ENCODE measurements around the gene ANKDD1A.

ANKDD1A gene

DNA sequence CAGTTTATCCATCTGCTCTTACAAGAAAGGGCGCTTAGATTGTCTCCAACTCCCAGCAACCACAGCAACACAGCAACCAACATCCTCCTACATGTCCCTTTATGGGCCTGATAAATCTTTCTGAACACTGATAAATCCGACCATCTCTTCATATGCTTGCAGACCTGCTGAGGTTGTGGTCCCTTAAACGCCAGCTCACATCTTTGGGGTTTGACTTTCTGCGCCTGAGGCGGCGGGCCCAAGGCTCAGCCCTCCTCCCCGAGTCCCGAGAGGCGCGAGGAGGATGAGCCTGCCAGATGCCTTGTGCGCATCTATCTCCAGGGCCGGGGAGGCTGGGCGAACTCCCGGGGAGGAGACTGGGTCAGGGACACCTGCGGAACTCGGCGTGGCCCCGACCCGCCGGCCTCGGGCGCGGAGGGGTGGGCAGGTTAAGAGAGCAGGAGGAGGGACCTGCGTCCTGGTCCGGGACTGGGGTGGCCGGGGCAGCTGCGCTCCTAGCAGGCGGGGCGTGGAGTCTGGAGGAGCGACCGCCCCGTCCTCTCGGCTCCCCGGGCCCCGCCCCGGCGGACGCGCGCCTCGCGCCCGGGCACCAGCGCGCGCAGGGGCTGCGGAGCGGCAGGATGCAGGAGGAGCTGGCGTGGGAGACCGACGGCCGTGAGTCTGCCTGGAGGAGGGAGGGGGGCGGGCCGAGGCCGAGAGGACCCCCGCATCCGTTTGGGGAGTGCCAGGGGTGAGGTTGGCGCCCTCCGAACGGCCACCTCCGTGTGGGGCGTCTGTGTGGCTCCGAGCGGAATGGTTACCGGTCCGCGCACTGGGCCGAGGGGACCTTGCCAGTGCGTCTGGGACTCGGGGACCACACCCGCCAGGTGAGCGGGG, at the start of gene ANKDD1A:
Gene ANKDD1A, plus strand, starts transcription at position 592 of the 876 bp plus-strand sequence. Its CDS starts 29 bp downstream, at position 621.
- DNase-seq (ENCODE audit: low read depth in 2 of 2): no peak

DNA sequence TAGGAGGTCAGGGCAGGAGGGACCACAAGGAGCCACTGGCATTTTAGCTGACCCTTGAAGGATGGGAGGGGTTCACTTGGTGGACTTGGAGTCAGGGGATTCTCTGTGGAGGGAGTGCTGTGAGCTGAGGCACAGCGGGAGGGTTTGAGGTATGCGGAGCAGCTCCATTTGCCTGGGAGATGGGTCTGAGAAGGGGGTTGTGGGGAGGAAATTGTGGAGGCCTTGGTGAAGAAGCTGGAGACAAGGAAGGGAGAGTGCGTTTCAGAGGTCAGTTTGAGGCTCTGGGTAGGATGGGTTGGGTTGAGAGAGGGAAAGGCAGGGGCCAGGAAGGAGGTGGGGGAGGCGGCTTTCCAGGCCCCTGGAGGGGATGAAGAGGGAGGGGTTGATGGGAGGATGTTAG, 49.7 kb upstream of the ANKDD1A start:
- DNase-seq (ENCODE audit: low read depth in 2 of 2): no peak

DNA sequence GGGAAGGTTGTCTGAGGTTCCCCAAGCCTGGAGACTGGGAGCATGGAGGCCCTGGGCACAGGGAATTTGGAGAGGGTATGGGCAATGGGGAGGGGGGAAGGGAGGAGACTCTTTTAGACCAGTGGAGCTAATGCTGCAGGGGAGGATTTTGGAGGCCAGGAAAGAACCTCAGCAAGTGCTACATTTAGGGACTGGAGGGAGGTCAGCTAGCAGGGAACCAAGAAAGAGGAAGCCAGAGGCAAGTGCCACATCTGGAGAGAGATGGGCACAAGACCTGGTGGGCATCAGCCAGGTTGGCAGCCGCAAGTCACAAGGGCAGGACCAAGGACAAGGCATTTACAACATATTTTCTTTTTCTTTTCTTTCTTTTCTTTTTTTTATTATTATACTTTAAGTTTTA, 49.3 kb upstream of the ANKDD1A start:
- no peak for DNase-seq (ENCODE audit: low read depth in 2 of 2)

DNA sequence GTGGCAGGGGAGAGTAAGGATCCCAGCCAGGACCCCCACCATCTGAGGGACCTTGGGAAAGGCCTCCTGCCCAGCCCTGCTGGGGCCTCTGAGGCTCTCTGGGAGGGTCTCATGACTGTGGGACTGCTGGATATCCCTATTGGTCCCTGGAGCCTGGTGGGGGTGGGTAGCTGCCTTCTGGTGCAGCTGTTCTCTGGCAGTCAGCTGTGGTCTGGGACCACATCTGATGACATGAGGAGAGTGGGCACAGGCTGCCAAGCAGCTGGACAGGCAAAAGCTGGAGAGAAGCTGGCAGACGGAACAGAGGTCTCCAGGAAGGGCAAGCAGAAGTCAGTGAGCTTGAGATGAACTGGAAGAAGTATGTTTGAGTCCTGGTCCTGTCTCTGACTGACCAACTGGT, 47.6 kb upstream of the ANKDD1A start:
- DNase-seq (ENCODE audit: low read depth in 2 of 2): no peak

DNA sequence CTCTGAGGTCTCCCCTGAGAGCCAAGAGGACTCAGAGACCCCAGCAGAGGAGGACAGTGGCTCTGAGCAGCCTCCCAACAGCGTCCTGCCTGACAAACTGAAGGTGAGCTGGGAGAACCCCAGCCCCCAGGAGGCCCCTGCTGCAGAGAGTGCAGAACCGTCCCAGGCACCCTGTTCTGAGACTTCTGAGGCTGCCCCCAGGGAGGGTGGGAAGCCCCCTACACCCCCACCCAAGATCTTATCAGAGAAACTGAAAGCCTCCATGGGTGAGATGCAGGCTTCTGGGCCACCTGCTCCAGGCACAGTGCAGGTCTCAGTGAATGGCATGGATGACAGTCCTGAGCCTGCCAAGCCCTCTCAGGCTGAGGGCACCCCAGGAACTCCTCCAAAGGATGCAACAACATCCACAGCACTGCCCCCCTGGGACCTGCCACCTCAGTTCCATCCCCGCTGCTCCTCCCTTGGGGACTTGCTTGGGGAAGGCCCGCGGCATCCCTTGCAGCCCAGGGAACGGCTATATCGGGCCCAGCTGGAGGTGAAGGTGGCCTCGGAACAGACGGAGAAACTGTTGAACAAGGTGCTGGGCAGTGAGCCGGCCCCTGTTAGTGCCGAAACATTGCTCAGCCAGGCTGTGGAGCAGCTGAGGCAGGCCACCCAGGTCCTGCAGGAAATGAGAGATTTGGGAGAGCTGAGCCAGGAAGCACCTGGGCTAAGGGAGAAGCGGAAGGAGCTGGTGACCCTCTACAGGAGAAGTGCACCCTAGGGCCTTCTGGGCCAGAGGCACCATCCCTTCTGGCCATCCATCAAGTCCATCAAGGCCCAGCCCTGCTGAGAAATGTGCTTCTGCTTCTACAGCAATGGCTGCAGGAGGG, 46.3 kb upstream of the ANKDD1A start:
- DNase-seq (ENCODE audit: low read depth in 2 of 2): no peak

DNA sequence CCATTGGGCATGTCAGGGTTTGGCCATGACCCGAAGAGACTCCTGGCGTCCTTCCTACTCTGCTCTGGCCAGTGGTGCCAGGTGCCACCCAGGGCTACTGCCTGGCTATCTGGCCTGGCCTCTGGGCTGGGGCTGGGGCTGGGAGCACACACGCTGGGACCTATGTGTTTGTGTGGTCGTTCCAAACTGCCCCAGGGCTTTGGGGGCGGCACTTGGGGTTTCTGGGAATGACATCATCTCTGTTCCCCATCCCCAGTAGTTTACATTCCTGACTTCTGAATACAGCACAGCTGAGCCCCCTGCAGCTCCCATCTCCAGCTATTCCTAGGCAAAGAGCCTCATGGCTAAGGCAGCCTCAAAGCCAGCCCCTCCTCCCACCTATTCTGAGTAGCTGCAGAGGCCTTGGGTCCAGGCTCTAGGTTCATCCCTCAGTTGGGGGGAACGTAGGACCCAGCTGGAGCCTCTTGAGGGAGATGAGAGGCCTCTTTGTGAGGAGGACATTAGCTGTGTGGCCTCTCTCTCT, 45.6 kb upstream of the ANKDD1A start:
- DNase-seq (ENCODE audit: low read depth in 2 of 2): no peak

DNA sequence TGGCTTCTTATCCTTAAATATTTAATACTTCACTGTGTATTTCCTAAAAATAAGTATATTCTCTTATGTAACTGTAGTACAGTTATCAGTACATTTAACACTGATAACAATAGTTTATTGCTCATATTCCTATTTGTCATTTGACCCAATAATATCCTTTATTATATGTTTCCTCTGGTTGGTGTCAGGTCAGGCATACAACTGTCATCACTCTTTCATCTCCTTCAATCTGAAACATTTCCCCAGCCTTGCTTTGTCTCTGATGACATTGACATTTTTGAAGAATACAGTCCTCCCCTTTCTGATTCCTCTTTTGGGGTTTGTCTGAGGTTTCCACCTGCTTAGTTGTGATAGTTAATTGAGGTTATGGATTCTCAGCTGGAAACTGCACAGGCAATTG, 42.2 kb upstream of the ANKDD1A start:
- no peak for DNase-seq (ENCODE audit: low read depth in 2 of 2)

DNA sequence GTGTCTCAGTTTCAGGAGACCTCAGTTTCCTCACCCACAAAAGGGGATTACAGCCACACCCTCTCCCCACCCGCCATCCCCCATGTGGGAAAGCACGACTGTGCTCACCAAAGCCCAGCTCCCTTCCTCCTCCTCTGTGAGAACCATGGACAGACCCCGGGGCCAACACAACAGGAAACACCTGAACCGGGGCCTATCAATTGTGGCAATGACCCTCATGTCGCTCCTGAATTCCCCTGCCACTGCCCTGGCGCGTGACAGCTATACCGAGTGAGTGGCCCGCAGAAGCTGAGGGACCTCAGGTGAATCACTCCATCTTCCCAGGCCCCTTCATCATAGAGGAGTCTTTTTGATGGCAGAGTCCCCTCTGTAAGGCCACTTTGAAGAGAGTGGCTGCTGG, 41.3 kb upstream of the ANKDD1A start:
- DNase-seq (ENCODE audit: low read depth in 2 of 2): no peak

DNA sequence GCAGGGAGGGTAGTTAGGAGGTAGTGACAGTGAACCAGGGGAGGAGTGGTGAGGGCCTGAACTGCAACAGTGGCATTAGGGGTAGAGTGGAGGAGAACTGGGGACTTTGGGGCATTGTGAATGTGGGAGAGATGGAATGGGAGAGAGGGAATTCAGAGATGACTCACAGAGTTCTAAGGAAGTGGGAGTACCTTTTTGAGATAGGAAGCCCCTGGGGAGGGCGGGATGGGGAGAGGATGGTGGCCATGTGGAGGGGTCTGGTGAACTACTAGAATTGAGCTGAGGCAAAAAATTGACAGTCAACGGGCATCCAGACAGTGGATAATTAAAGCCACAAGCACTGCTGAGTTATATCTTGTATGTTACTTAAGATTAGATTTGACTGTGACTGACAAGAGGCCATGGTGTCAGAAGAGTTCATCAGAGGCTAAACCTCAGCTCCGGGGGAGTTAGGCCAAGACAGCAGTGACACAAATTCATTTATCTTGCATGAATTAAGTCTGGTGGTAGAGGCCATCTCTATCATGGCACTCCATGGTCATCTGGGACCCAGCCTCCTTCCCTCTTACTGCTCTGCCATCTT, 36.0 kb upstream of the ANKDD1A start:
- DNase-seq (ENCODE audit: low read depth in 2 of 2): no peak

DNA sequence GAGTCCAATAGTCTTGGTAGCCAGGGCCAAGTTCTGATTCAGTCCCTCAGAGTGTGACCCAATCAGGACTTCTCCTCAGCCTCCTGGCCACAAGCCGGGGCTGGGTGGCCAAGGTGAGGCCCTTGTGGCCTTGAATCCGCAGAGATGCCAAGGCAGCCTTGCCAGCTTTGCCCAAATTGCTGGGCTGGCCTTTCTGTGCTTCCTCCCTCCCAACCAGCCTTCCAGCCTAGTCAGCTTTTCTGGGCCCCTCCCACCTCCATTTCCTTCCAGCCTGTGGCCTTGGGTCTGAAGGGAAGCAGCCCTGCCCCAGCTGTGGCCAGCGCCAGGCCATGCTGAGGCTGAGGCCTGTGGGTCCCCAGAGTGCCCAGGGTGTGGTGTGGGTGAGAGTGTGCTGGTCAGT, 34.3 kb upstream of the ANKDD1A start:
- no peak for DNase-seq (ENCODE audit: low read depth in 2 of 2)

DNA sequence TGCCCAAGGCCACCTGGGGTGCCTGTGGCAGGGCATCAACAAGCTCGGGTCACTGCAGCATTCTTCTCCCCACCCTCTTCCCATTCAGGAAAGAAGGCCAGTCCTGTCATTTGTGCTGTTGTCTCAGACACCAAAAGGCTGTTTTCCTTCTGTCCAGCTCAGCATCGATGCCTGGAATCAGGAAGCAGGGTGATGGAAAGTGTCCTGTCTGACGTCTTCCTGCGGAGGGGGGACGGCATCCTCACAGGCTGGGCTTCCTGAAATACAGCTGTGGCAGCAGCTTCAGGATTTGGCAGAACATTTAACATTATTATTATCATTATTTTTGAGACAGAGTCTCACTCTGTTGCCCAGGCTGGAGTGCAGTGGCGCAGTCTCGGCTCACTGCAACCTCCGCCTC, 33.0 kb upstream of the ANKDD1A start:
- DNase-seq (ENCODE audit: low read depth in 2 of 2): no peak

DNA sequence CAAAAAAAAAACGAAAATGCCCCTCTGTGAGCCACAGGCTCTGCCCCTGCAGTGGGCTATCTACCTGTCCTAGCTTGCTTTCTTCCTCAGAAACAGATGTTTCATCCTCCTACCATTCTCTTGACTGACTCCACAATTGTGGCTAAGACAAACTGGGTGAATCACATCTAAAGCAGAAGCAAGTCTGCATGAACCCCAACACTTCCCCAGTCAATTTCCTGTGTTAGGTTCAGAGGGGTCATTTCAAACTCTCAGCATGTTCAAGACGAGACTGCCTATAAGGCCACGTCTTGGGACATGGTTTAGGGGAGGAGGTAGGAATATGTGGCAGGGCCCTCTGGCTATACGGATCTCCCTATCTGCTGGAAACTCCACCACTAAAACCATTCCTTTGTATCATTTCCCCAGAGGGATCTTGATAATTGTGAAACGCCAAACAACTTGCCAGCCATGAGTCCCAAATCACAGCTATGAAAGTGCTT, 28.6 kb upstream of the ANKDD1A start:
- DNase-seq (ENCODE audit: low read depth in 2 of 2): no peak

DNA sequence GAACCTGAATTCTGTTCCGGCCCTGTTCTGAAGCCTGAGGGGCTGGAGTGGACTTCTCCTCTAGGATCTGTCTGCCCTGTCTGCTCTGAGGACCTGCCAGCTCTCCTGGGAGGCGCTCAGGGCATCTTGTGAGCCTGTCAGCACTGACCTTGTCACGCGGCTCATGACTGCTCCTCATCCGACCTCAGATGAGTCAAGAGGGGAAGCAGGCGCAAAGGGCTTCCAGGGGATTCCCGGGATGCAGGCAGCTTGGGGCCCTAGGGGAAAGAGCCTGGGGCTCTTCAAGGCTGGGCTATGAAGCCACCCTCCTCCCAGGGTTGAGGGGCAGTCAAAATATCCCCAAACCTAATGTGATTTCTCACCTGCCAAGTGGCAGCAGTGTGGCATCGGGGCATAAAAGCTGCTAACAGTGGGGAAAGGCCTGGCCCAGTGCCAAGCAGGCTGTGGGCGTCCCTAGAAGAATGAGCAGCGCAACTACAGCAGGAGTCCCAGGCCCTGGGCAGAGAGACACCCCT, 27.6 kb upstream of the ANKDD1A start:
- DNase-seq (ENCODE audit: low read depth in 2 of 2): peak; percentile 68 to 74

DNA sequence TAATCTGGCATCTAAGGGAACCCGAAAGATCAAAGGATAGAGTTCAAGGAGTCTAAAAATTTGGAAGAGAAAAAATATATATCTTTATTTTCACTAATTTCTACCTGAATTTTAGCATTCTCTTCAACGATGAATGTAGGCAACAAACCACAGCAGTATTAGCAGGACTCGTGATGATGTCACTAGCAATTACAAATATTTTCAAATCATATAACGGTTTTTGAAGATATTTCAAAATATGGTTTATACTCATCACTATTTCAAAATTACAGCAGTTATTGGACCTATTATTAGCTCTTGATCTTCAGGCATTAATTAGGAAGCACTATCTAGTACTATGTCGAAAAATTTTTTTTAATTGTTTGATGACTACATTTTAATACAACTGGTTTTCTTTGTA, 27.0 kb upstream of the ANKDD1A start:
- DNase-seq (ENCODE audit: low read depth in 2 of 2): no peak

DNA sequence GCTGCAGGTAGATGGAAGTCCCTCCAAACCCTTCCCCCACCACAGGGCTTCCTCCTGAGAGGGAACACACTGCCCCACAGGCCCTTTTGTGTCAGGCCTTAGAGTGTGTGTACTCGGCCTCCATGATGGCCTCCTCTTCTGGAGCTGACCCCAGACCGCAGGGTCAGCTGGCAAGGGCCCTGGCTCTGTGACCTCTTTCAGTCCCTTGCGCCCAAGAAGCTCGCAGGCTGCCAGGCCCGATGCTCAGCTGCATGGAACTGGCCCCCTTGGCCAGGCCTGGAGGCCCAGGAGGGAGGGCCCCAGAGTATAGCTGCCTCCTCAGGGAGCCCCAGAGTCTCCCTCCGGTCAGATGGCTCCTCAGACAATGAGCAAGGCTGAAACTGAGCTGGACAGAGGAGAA, 23.4 kb upstream of the ANKDD1A start:
- DNase-seq (ENCODE audit: low read depth in 2 of 2): no peak

DNA sequence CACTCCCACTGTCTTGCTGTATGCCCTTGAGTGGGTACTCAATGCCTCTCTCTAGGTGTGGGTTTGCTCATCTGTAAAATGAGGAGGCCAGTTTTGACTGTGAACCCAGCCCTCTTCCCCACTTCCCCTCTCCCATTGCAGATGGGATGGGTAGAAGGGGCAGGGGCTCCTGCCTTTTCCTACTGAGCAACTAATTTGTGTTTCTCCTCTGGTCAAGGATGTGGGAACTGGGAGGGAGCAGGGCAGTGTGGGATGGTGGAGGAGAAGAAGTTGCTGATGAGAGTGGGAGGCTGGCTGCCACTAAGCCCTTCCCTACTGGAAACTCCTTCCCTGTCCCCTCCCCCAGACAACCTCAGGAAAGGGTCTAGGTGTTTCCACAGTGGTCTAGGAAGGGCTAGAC, 20.1 kb upstream of the ANKDD1A start:
- DNase-seq (ENCODE audit: low read depth in 2 of 2): no peak

DNA sequence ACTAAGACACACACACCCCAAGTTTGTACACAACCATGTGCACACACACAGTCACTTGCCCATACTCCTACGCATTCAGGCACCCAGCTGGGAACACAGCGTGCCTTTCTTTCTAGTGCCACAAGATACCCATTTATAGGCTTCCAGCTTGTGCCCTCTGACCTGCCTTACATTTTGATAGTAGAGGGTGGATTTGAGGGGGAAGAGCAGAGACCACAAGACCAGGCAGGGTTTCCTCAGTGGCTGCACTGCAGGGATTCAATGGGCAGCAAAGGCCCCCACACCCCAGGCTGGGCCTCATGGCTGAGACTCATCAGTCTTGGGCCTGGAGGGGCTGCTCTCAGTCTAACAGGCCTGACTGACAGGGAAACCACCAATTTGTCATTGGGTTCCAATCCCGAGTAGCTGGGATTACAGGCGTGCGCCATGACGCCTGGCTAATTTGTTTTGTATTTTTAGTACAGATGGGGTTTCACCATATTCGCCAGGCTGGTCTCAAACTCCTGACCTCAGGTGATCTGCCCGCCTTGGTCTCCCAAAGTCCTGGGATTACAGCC, 18.8 kb upstream of the ANKDD1A start:
- no peak for DNase-seq (ENCODE audit: low read depth in 2 of 2)

DNA sequence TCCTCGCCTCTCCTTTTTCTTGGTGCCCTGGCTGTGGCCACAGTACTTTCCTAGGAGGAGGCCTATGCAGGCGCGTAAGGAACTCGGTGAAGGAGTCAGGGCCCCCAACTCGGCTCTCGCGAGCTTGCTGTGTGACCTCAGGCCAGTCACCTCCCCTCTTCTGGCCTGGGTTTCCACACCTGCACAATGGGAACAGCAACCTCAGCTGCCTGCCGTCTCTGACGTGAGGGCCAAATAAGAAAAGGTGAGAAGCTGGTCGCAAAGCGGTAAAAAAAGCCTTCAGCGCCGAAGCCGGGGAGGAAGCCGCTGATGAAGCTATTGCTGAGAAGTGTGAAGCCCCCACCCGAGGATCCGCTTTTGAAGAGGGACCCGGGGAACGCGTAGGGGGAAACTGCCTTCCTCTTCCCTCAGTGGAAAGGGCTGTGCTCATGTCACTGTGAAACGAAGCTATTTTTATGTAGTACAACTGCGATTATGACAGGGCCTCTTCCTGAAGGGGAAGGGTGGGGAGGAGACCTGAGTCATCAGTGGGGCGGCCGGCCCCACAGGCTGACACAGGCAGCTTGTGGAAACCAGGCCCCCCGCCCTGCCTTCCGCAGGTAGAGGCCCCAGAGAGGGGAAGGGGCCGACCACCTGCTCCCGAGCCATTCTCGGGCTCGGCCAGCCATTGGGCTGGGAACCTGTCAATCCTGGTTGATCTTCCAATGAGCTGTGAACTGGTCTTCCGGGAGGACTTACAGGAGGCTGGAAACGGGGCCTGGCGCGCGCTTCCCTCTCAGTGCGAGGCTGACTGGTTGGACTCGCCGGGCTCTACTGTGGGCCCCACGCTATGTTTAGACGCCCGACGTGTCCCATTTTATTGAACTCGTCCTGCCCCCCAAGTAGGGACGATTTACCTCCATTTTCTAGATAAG, 18.0 kb upstream of the ANKDD1A start:
- DNase-seq (ENCODE audit: low read depth in 2 of 2): peak; percentile 97 to 98

DNA sequence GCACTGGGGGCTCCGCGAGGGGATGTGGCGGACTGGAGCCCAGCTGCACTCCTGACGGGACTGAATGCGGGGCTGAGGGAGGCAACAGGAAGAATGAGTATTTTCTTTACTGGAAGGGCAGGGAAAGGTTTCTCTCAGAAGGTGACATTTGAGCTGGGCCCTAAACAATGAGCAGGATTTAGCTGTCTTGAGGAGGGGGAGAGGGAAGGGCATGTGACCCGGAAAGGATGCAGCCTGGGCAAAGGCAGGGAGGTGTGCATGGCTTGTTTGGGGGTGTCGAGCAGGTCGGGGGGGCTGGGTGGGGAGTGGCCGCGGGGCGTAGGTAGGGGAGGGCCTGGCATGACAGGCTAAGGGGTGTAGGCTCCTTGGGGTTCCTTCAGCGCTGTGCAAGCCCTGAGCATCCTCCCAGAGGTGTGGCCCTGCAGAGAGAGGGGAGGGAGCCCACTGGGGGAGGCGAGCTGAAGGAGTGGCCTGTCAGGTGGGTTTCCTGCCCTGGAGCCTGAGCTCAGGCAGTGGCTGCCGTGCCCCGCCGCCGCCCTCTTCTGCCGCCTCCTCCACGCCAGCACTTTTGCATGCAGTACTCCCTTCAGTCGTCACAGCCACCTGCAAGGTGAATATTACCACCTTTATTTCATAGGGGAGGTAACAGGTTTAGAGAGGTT, 17.2 kb upstream of the ANKDD1A start:
- peak; percentile 69 for DNase-seq (ENCODE audit: low read depth in 2 of 2)

Data from stimulated activated CD4-positive, alpha-beta T cell treated with anti-CD3 and anti-CD28 coated beads, Interleukin-15, amount 100 ng/mL, for 48 hours (primary cell).